T47D (cell line): ENCODE data around the gene ABHD2.
"Not testable (repeated sequence)": the region's sequence is repeated elsewhere in the genome, so short reads cannot be mapped to it uniquely, and the experiment has no call there.

Source experiments
- DNase-seq, 2 experiments: peaks; one replicate each; pipeline versions ENCODE4 v3.0.0 to v3.0.0-alpha.2; 2011 to 2012; ENCODE audit warnings: low read depth in 1 of 2, low spot score in 1 of 2
- JUND ChIP-seq: IDR thresholded peaks from 2 replicates; pipeline ENCODE4 v1.6.1; 2012; ENCODE audit warnings: low read depth
- in situ Hi-C: cut with HindIII; loops from 2 replicates; pipeline ENCODE4 v1.10.0; 2016; ENCODE audit warnings: low sequenced_read_pairs, low pct_unique_long_range_greater_than_20kb

The ABHD2 gene

GRCh38 chr15:89122505-89123180, 34.4 kb downstream of the ABHD2 start:
- in situ Hi-C loops: no loop called here
- TF ChIP-seq JUND: no peak

DNA sequence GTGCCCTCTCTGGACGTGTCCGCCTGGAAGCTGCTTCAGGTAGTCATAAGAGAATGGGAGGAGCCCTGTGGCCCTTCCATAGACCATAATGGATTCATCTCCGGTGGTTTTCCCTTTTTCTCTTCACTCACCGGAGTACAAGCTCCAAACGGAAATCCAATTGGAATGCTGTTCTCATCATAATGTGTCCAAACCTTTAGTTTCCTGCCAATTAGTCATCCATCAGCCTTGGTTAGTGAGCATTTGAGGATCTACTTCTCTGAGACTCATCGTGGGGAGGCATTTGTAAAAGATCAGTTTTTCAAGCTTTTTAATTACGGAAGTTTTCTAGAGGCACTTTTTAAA, 34.9 kb downstream of the ABHD2 start:
- no peak for TF ChIP-seq JUND
- no peak for DNase-seq
- in situ Hi-C loops: no loop called here

More at GRCh38 chr15:89122505-89123180, 34.4 kb downstream of the ABHD2 start:
- no peak for DNase-seq

DNA sequence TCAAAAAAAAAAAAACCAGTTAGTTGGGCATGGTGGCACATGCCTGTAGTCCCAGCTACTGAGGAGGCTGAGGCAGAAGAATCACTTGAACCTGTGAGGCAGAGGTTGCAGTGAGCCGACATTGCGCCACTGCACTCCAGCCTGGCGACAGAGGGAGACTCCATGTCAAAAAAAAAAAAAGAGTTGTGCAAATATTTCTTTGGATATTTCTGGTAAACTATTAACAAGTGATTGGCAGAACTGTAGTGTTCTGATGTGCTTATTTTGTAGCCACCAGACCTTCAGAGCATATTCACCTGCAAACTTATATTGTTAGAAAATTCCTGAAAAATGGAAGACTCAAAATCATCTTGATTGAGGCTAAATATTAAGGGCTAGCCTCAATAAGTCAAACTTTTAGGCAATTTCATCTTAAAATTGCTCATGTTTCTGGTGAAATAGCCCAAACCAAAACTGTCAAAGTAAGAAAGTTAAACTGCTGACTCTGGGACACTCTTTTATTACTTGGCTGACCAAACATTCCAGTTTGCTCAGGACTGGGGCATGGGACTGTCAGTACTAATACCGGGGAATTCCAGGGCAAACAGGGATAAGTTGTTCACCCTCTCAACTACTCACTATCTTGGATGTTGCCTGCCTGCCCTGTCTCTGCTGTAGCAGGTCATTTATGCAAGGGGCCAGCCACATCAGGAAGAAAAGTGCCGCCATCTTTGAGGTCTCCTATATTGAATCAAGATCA, 37.0 kb downstream of the ABHD2 start:
- in situ Hi-C loops: no loop called here

DNA sequence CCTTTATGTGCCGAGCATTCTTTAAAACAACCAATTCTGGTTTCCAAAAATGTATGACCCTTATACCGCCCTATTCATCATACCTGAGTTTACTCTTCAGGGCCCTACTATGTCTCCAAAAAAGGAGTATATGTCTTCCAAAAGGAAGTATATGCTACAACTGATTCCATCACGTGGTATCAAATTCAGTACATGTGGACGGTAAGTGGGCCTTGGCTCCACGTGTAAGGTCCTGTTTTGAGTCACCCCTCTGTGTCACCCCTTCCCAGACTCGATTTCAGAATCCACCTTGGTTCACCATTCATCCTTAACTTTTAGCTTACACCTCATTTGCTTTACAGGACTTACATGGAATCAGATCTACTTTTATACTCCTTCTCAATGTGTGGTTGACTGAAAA, 37.8 kb downstream of the ABHD2 start:
- TF ChIP-seq JUND: no peak
- in situ Hi-C loops: no loop called here
- no peak for DNase-seq

More for the DNA sequence above, 37.0 kb downstream of the ABHD2 start:
- TF ChIP-seq JUND: no peak
- no peak for DNase-seq

DNA sequence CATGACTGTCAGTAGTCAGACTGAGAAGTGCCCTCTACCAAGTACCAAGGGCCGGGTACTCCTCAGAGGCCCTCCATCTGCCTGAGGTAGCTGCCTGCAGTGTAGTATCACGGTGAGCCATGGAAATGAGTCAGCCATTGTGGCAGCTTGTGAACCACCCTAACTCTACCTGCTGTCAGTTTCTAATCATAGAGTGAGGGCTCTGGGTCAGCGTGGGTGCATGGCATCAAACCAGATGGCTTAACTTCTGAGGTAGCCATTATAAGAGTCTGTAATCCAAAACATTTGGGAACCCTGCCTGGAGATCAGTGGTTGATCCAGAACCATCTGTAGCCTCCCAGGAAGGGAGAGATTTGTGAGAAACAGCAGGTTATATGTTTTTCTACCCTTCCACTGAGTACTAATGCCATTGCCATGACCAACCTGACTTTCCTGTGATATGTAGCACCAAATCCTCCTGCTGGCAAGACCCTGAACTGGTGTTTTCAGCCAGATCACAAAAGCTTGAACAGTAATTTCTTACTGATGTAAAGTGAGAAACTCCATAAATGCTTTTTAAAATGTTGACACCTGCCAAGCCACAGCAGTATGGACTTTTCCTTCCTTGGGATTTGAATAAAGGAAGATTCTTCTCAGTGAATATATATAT, 38.9 kb downstream of the ABHD2 start:
- no peak for DNase-seq
- TF ChIP-seq JUND: no peak
- in situ Hi-C loops: no loop called here

DNA sequence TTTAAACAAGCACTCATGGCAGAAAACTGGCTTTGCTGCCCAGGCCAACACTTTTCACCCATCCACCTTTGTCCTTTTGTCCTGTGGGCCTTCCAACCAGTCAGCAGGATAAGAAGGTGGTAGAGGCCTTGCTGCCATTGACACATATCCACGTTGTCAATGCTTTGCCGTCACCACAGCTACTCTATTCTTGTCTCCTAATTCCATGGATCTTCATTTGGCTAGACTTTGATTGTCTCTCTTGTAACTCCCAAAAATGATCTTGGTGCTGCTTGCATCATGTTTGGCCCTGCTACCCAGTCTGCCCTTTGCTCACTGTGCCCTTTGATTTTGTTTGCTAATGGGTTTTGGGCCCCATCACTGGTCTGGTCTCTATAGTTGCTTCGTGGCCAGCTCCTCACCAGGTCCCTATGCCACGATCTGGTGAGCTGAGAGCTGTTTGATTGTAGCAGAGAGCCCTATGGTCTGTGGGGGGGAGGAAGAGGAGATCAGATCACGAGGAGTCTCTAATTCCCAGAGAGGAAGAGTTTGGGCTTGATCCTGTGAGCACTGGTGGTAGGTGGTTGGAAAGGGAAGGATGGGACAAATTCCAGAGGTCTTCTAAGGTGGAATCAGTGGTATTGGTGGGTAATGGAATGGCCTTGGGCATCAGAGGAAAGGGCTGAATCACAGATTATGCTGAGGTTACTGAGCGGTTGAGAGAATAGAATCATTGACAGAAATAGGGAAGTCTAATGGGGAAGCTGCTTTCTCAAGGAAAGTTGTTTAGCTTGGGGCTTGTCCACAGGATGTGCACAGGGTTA, 40.3 kb downstream of the ABHD2 start:
- TF ChIP-seq JUND: no peak
- no peak for DNase-seq
- in situ Hi-C loops: no loop called here

- peak in 1 of 2 experiments; percentile 32 for DNase-seq
- TF ChIP-seq JUND: no peak
- in situ Hi-C loops: no loop called here
These were observed 41.0 kb downstream of the ABHD2 start for GRCh38 chr15:89129123-89129815.

DNA sequence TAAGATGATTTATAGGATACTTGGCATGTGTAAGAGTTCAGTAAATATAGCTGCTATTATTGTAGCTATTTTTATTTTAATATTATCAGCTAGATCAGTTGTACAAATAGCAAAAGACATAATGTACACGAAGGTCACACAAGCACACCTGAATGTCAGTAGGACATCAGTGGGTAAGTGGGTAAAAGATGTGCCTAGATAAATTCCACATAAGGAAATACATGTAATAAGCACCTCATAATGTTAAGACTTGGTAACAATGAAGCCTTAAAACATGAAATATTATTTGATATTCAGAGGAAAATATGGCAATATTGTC, 41.5 kb downstream of the ABHD2 start:
- DNase-seq: no peak
- in situ Hi-C loops: no loop called here
- TF ChIP-seq JUND: no peak

DNA sequence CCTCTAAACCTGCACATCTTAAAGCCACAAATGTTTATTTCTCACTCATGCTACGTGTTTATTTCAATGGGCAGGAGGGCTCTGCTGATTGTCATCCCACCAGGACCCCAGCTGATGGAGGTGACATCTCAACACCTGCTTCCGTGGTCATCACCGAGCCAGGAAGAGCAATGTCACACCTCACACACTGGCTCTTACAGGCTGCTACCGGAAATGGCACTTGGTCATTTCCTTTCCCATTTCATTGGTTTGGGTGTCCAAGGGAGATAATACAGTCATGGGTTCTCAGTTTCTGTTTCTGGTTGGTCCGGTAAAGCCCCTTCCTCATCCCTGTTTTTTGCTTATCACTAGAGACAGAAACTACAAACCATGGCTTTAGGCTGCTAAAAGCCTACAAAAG, 41.9 kb downstream of the ABHD2 start:
- no peak for TF ChIP-seq JUND
- in situ Hi-C loops: no loop called here
- DNase-seq: no peak

DNA sequence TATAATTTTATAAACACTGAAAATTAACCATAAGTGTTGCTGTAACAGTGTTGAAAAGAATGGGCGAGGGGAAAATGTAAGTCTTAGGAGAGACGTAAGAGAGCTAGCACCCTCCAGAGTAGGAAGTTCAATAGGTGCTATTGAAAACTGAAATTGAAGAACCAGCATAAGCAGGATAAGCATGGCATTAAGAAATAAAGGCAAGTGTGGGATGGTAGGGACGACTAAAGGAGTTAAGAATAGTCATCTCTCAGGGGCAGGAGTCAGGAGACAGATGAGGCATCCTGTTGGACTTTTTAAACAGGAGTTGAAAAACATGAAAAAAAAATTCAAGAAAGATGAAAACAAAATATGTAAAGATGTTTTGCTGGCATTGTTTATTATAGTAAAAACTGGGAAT, 43.5 kb downstream of the ABHD2 start:
- no peak for DNase-seq
- TF ChIP-seq JUND: no peak
- in situ Hi-C loops: no loop called here

- in situ Hi-C loops: no loop called here
- DNase-seq: no peak
- TF ChIP-seq JUND: no peak
These were observed 44.6 kb downstream of the ABHD2 start for GRCh38 chr15:89132611-89133507.

DNA sequence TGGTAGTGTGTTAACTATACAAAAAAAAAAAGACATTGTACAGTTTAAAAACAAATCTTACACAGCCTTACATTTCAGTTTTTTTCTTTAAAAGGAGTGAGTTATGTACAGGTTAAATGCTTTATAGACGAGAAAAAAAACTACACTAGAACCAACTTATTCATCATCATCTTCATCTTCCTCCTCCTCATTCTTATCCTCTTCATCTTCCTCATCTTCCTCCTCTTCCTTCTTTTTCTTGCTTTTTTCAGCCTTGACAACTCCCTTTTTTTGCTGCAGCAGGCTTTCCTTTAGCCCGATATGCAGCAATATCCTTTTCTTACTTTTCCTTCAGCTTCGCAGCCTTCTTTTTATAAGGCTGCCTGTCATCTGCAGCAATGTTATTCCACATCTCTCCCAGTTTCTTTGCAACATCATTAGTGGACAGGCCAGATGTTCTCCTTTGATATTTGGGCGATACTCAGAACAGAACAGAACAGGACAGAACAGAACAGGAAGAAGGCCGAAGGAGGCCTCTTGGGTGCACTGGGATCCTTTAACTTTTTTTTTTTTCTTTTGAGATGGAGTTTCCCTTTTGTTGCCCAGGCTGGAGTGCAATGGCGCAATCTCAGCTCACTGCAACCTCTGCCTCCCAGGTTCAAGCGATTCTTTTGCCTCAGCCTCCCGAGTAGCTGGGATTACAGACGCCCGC, 47.3 kb downstream of the ABHD2 start:
- DNase-seq, in situ Hi-C loops: not testable (repeated sequence)
